NB4 (cell line): ENCODE results near the gene MTHFSD.

Experiments
- CTCF ChIP-seq: IDR thresholded peaks from one replicate; pipeline ENCODE4 v1.5.1; 2012; ENCODE audit warnings: low read depth, low read length
- MAX ChIP-seq: IDR thresholded peaks from 2 replicates; pipeline ENCODE4 v1.6.1; 2011; ENCODE audit warnings: low read depth, low read length
- MYC ChIP-seq: IDR thresholded peaks from 2 replicates; pipeline ENCODE4 v1.6.1; 2011; ENCODE audit warnings: low read depth, low read length
- POLR2A ChIP-seq: IDR thresholded peaks from 2 replicates; pipeline ENCODE4 v1.6.1; 2011; ENCODE audit warnings: mild to moderate bottlenecking; ENCODE audit not compliant: insufficient read length; ENCODE audit errors: extremely low read depth

- TF ChIP-seq CTCF (no peak), POLR2A (no peak), MAX (no peak), MYC (no peak)
Observed at GRCh38 chr16:86519007-86519648, 35.9 kb downstream of the MTHFSD start.
